NT2/D1 (cell line): ENCODE measurements around the gene RNPS1.

Experiments used
- SUZ12 ChIP-seq: IDR thresholded peaks from 2 replicates; pipeline ENCODE4 v1.6.1; 2011; ENCODE audit not compliant: insufficient read length, insufficient read depth; ENCODE audit errors: extremely low read depth
- YY1 ChIP-seq: IDR thresholded peaks from 2 replicates; pipeline ENCODE4 v1.6.1; 2011; ENCODE audit not compliant: insufficient read length, insufficient read depth

GRCh38 chr16:2278272-2278608, 10.3 kb upstream of the RNPS1 start:
- TF ChIP-seq YY1 (no peak), SUZ12 (no peak)
